ENCODE measurements around the gene CDIPT. TPM values are rescaled to one million over a fixed set of nuclear protein-coding genes. Genes with fewer than 3 reads are reported as not detected.
A peak's percentile ranks its signal among the peaks of the same experiment; 100 is the strongest.

Gene CDIPT
- total and polyA plus RNA-seq, 3 experiments from 2014 or later = 63.9 to 109 (median 68.4) TPM

GRCh38 chr16:29864205-29864604 is 1.2 kb upstream of the CDIPT start:
- CTCF ChIA-PET = interaction anchor here (1.4 to 1.5 kb wide), 2 partner anchors 11 to 19 kb away, joined by 4 to 7 read pairs; no protein-coding TSS in a partner anchor
- peaks cover 21% of the 10 kb centered on the region for H3K4me1 ChIP-seq (ENCODE audit: insufficient read depth, low read length)
- Mint-ChIP-seq H3K9me3 (no peaks in the 10 kb centered on the region), H3K4me1 (peaks cover 16 to 33% (median 31%) of the 10 kb centered on the region in 3 donors), H3K4me3 (peak overlapping the region in 2 of 7 donors; percentile 23 to 29), H3K27me3 (peaks cover 0 to 3% of the 10 kb centered on the region in 2 donors), H3K27ac (peak overlapping the region in 1 of 8 donors; percentile 29), H3K36me3 (peaks cover 0 to 27% (median 4%) of the 10 kb centered on the region in 3 donors)
- H3K27me3 ChIP-seq (ENCODE audit: insufficient read depth, low read length, poor library complexity, severe bottlenecking) = no peaks in the 10 kb centered on the region
- H3K9me3 ChIP-seq (ENCODE audit: low read length) = no peaks in the 10 kb centered on the region
- POLR2A ChIA-PET = interaction anchor here (0.6 to 1.8 kb wide), 3 partner anchors 109 to 713 kb away, joined by 4 read pairs; partner anchors contain the start of gene TAOK2
- H3K27ac ChIP-seq (ENCODE audit: low read depth, low read length) = no peak overlapping the region
- peaks cover 7% of the 10 kb centered on the region for H3K36me3 ChIP-seq (ENCODE audit: insufficient read depth, low read length)
- no peak overlapping the region for H3K4me3 ChIP-seq (ENCODE audit: low read length)
- no peak for DNase-seq

GRCh38 chr16:29863669-29863984 is 601 bp upstream of the CDIPT start:
- peaks cover 21% of the 10 kb centered on the region for H3K4me1 ChIP-seq (ENCODE audit: insufficient read depth, low read length)
- Mint-ChIP-seq H3K27ac (peak overlapping the region; percentile 92 to 99 (median 98)), H3K36me3 (peaks cover 0 to 33% (median 5%) of the 10 kb centered on the region in 3 donors), H3K27me3 (peaks cover 0 to 3% of the 10 kb centered on the region in 2 donors), H3K4me3 (peak overlapping the region; percentile 84 to 97 (median 93)), H3K9me3 (no peaks in the 10 kb centered on the region), H3K4me1 (peaks cover 16 to 33% (median 31%) of the 10 kb centered on the region in 3 donors)
- DNase-seq = no peak
- ChIA-PET POLR2A (interaction anchor here (0.6 to 1.8 kb wide), 2 partner anchors 48 to 110 kb away, joined by 4 read pairs; partner anchors contain the start of gene TAOK2), CTCF (interaction anchor here (1.0 to 2.1 kb wide), 9 partner anchors 8 to 164 kb away, joined by 3 to 8 read pairs (median 4); partner anchors contain the start of genes HIRIP3 and KIF22)
- no peaks in the 10 kb centered on the region for H3K27me3 ChIP-seq (ENCODE audit: insufficient read depth, low read length, poor library complexity, severe bottlenecking)
- H3K9me3 ChIP-seq (ENCODE audit: low read length) = no peaks in the 10 kb centered on the region
- peak overlapping the region; percentile 89 for H3K4me3 ChIP-seq (ENCODE audit: low read length)
- H3K27ac ChIP-seq (ENCODE audit: low read depth, low read length) = no peak overlapping the region
- H3K36me3 ChIP-seq (ENCODE audit: insufficient read depth, low read length) = peaks cover 7% of the 10 kb centered on the region

GRCh38 chr16:29862383-29862883 is 593 bp downstream of the CDIPT start:
- CTCF ChIA-PET = interaction anchor here (1.2 to 2.1 kb wide), 3 partner anchors 14 to 163 kb away, joined by 3 to 5 read pairs (median 3); partner anchors contain the start of gene PAGR1
- H3K4me3 ChIP-seq (ENCODE audit: low read length) = peak overlapping the region; percentile 89
- no peaks in the 10 kb centered on the region for H3K9me3 ChIP-seq (ENCODE audit: low read length)
- peaks cover 21% of the 10 kb centered on the region for H3K4me1 ChIP-seq (ENCODE audit: insufficient read depth, low read length)
- H3K27ac ChIP-seq (ENCODE audit: low read depth, low read length) = peak overlapping the region; percentile 92
- Mint-ChIP-seq H3K4me1 (peaks cover 16 to 31% (median 30%) of the 10 kb centered on the region in 3 donors), H3K27me3 (no peaks in the 10 kb centered on the region), H3K4me3 (peak overlapping the region; percentile 84 to 97 (median 93)), H3K36me3 (peaks cover 4 to 39% (median 5%) of the 10 kb centered on the region in 3 donors), H3K9me3 (no peaks in the 10 kb centered on the region), H3K27ac (peak overlapping the region; percentile 73 to 98 (median 92))
- POLR2A ChIA-PET = no interaction called here
- peaks cover 7% of the 10 kb centered on the region for H3K36me3 ChIP-seq (ENCODE audit: insufficient read depth, low read length)
- no peak for DNase-seq
- no peaks in the 10 kb centered on the region for H3K27me3 ChIP-seq (ENCODE audit: insufficient read depth, low read length, poor library complexity, severe bottlenecking)

- Mint-ChIP-seq H3K4me1 (peaks cover 16 to 31% (median 30%) of the 10 kb centered on the region in 3 donors), H3K4me3 (peak overlapping the region in 6 of 7 donors; percentile 70 to 97 (median 90)), H3K36me3 (peaks cover 4 to 44% (median 5%) of the 10 kb centered on the region in 3 donors), H3K27ac (no peak overlapping the region), H3K27me3 (no peaks in the 10 kb centered on the region), H3K9me3 (no peaks in the 10 kb centered on the region)
- CTCF ChIA-PET = interaction anchor here (1.1 kb wide), 1 partner anchor 12 kb away, joined by 4 read pairs; no protein-coding TSS in a partner anchor
- no peak for DNase-seq
- Histone ChIP-seq H3K4me3 (ENCODE audit: low read length) (no peak overlapping the region), H3K36me3 (ENCODE audit: insufficient read depth, low read length) (peaks cover 7% of the 10 kb centered on the region), H3K27ac (ENCODE audit: low read depth, low read length) (no peak overlapping the region), H3K27me3 (ENCODE audit: insufficient read depth, low read length, poor library complexity, severe bottlenecking) (no peaks in the 10 kb centered on the region), H3K9me3 (ENCODE audit: low read length) (no peaks in the 10 kb centered on the region), H3K4me1 (ENCODE audit: insufficient read depth, low read length) (peaks cover 21% of the 10 kb centered on the region)
- POLR2A ChIA-PET = no interaction called here
Observed at GRCh38 chr16:29860218-29860617, 2.8 kb downstream of the CDIPT start.

- H3K27ac ChIP-seq (ENCODE audit: low read depth, low read length) = no peak overlapping the region
- POLR2A ChIA-PET = no interaction called here
- CTCF ChIA-PET = interaction anchor here (1.8 kb wide), 1 partner anchor 10 kb away, joined by 9 read pairs; no protein-coding TSS in a partner anchor
Observed at GRCh38 chr16:29858974-29859373, 4.1 kb downstream of the CDIPT start.

GRCh38 chr16:29858149-29858849 is 4.7 kb downstream of the CDIPT start:
- H3K36me3 ChIP-seq (ENCODE audit: insufficient read depth, low read length) = peaks cover 7% of the 10 kb centered on the region
- no peaks in the 10 kb centered on the region for H3K27me3 Mint-ChIP-seq
- peaks cover 17% of the 10 kb centered on the region for H3K4me1 ChIP-seq (ENCODE audit: insufficient read depth, low read length)
- no peak overlapping the region for H3K4me3 ChIP-seq (ENCODE audit: low read length)
- POLR2A ChIA-PET = interaction anchor here (0.6 to 0.7 kb wide), 3 partner anchors 68 to 665 kb away, joined by 3 to 8 read pairs (median 6); partner anchors contain the start of gene KCTD13
- no peak for DNase-seq
- no peak overlapping the region for H3K27ac ChIP-seq (ENCODE audit: low read depth, low read length)
- no peaks in the 10 kb centered on the region for H3K9me3 ChIP-seq (ENCODE audit: low read length)
- H3K4me3 Mint-ChIP-seq = peak overlapping the region in 3 of 7 donors; percentile 16 to 77 (median 55)
- H3K9me3 Mint-ChIP-seq = no peaks in the 10 kb centered on the region
- CTCF ChIA-PET = interaction anchor here (1.8 kb wide), 1 partner anchor 10 kb away, joined by 9 read pairs; no protein-coding TSS in a partner anchor
- peaks cover 14 to 29% (median 25%) of the 10 kb centered on the region in 3 donors for H3K4me1 Mint-ChIP-seq
- peaks cover 4 to 44% (median 5%) of the 10 kb centered on the region in 3 donors for H3K36me3 Mint-ChIP-seq
- H3K27ac Mint-ChIP-seq = peak overlapping the region in 3 of 8 donors; percentile 30 to 94 (median 61)
- no peaks in the 10 kb centered on the region for H3K27me3 ChIP-seq (ENCODE audit: insufficient read depth, low read length, poor library complexity, severe bottlenecking)

More at GRCh38 chr16:29858974-29859373, 4.1 kb downstream of the CDIPT start:
- peaks cover 16 to 31% (median 30%) of the 10 kb centered on the region in 3 donors for H3K4me1 Mint-ChIP-seq
- DNase-seq = no peak
- H3K36me3 Mint-ChIP-seq = peaks cover 4 to 44% (median 5%) of the 10 kb centered on the region in 3 donors
- H3K9me3 Mint-ChIP-seq = no peaks in the 10 kb centered on the region
- H3K36me3 ChIP-seq (ENCODE audit: insufficient read depth, low read length) = peaks cover 7% of the 10 kb centered on the region
- H3K27me3 Mint-ChIP-seq = no peaks in the 10 kb centered on the region
- peak overlapping the region in 1 of 7 donors; percentile 65 for H3K4me3 Mint-ChIP-seq
- H3K4me1 ChIP-seq (ENCODE audit: insufficient read depth, low read length) = peaks cover 21% of the 10 kb centered on the region
- H3K4me3 ChIP-seq (ENCODE audit: low read length) = no peak overlapping the region
- no peaks in the 10 kb centered on the region for H3K27me3 ChIP-seq (ENCODE audit: insufficient read depth, low read length, poor library complexity, severe bottlenecking)
- no peak overlapping the region for H3K27ac Mint-ChIP-seq
- H3K9me3 ChIP-seq (ENCODE audit: low read length) = no peaks in the 10 kb centered on the region

- H3K4me3 ChIP-seq (ENCODE audit: low read length) = no peak overlapping the region
- H3K4me1 ChIP-seq (ENCODE audit: insufficient read depth, low read length) = peaks cover 15% of the 10 kb centered on the region
- peak overlapping the region in 1 of 7 donors; percentile 64 for H3K4me3 Mint-ChIP-seq
- no peak overlapping the region for H3K27ac ChIP-seq (ENCODE audit: low read depth, low read length)
- H3K9me3 ChIP-seq (ENCODE audit: low read length) = no peaks in the 10 kb centered on the region
- no peaks in the 10 kb centered on the region for H3K9me3 Mint-ChIP-seq
- peaks cover 4 to 37% (median 5%) of the 10 kb centered on the region in 3 donors for H3K36me3 Mint-ChIP-seq
- peaks cover 7% of the 10 kb centered on the region for H3K36me3 ChIP-seq (ENCODE audit: insufficient read depth, low read length)
- H3K27ac Mint-ChIP-seq = peak overlapping the region in 1 of 8 donors; percentile 87
- H3K4me1 Mint-ChIP-seq = peaks cover 11 to 21% (median 17%) of the 10 kb centered on the region in 3 donors
- no peaks in the 10 kb centered on the region for H3K27me3 ChIP-seq (ENCODE audit: insufficient read depth, low read length, poor library complexity, severe bottlenecking)
- DNase-seq = no peak
- ChIA-PET POLR2A (interaction anchor here (0.6 kb wide), 1 partner anchor 69 kb away, joined by 6 read pairs; the partner anchor contains the start of gene KCTD13), CTCF (interaction anchor here (1.1 kb wide), 1 partner anchor 9 kb away, joined by 4 read pairs; no protein-coding TSS in a partner anchor)
- H3K27me3 Mint-ChIP-seq = no peaks in the 10 kb centered on the region
Observed at GRCh38 chr16:29857133-29857760, 5.8 kb downstream of the CDIPT start.
